ENCODE data around the gene POU2F2.

POU2F2 gene

GRCh38 chr19:42064432-42064831 is 67.8 kb downstream of the POU2F2 start:
- Histone ChIP-seq H3K27ac (ENCODE audit: low read depth in 2 of 2, low read length in 2 of 2) (no peak overlapping the region), H3K36me3 (ENCODE audit: control insufficient read depth in 2 of 2, insufficient read depth in 2 of 2, low read length in 2 of 2) (no peaks in the 10 kb centered on the region), H3K4me1 (ENCODE audit: control insufficient read depth in 2 of 2, insufficient read depth in 2 of 2, low read length in 2 of 2) (no peaks in the 10 kb centered on the region), H3K9me3 (ENCODE audit: control insufficient read depth in 2 of 2, low read length in 2 of 2) (no peaks in the 10 kb centered on the region), H3K4me3 (ENCODE audit: low read length in 2 of 2) (no peak overlapping the region), H3K27me3 (ENCODE audit: control insufficient read depth in 2 of 2, insufficient read depth in 2 of 2, low read length in 2 of 2) (peaks cover 11 to 19% of the 10 kb centered on the region in 2 donors), H3K9ac (ENCODE audit: low read depth in 1 of 2, low read length in 2 of 2) (no peak overlapping the region)

GRCh38 chr19:42062381-42062780 is 69.9 kb downstream of the POU2F2 start:
- Histone ChIP-seq H3K27me3 (ENCODE audit: control insufficient read depth in 2 of 2, insufficient read depth in 2 of 2, low read length in 2 of 2) (peaks cover 2 to 3% of the 10 kb centered on the region in 2 donors), H3K36me3 (ENCODE audit: control insufficient read depth in 2 of 2, insufficient read depth in 2 of 2, low read length in 2 of 2) (no peaks in the 10 kb centered on the region), H3K4me1 (ENCODE audit: control insufficient read depth in 2 of 2, insufficient read depth in 2 of 2, low read length in 2 of 2) (no peaks in the 10 kb centered on the region), H3K9ac (ENCODE audit: low read depth in 1 of 2, low read length in 2 of 2) (no peak overlapping the region), H3K27ac (ENCODE audit: low read depth in 2 of 2, low read length in 2 of 2) (no peak overlapping the region), H3K4me3 (ENCODE audit: low read length in 2 of 2) (no peak overlapping the region), H3K9me3 (ENCODE audit: control insufficient read depth in 2 of 2, low read length in 2 of 2) (no peaks in the 10 kb centered on the region)

DNA sequence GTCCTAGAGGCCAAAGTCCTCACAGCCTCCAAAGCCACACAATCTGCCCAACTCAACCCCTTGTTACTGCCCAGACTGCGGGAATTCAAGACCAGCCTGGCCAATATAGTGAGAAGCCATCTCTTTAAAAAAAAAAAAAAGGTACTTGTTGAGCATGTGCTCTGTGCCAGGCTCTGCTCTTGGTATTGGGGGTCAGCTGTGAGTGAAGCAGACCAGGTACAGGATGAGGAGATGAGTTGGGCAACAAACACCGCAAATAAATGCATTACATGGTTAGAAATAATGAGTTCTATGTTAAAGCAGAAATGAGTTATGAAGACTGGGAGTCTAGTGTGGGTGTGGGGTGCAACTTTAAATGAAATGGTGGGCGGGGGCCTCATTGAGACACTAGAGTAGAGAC is 72.1 kb downstream of the POU2F2 start:
- Histone ChIP-seq H3K9me3 (ENCODE audit: control insufficient read depth in 2 of 2, low read length in 2 of 2) (no peaks in the 10 kb centered on the region), H3K27me3 (ENCODE audit: control insufficient read depth in 2 of 2, insufficient read depth in 2 of 2, low read length in 2 of 2) (no peaks in the 10 kb centered on the region), H3K4me1 (ENCODE audit: control insufficient read depth in 2 of 2, insufficient read depth in 2 of 2, low read length in 2 of 2) (no peaks in the 10 kb centered on the region), H3K36me3 (ENCODE audit: control insufficient read depth in 2 of 2, insufficient read depth in 2 of 2, low read length in 2 of 2) (no peaks in the 10 kb centered on the region), H3K9ac (ENCODE audit: low read depth in 1 of 2, low read length in 2 of 2) (no peak overlapping the region), H3K27ac (ENCODE audit: low read depth in 2 of 2, low read length in 2 of 2) (no peak overlapping the region), H3K4me3 (ENCODE audit: low read length in 2 of 2) (no peak overlapping the region)

DNA sequence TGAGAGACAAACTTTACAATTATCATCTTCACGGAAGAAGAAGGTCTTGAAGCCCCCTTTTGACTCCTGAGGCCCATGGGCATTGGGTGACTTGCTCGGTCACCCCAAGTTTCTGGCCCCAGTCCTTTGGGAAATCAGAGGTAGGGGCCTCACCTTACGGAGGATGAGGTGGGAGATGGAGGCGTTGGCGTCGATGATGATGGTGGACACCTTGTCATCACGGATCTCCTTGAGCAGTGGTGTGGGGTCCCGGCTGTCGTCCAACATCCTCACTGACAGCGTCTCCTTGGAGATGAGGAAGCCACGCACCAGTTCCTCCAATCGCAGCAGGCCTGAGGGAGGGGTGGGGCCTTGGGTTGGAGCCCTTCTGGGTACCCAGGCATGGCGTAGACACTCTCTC is 73.0 kb downstream of the POU2F2 start:
- no peaks in the 10 kb centered on the region for H3K27me3 ChIP-seq (ENCODE audit: control insufficient read depth in 2 of 2, insufficient read depth in 2 of 2, low read length in 2 of 2)
- no peaks in the 10 kb centered on the region for H3K9me3 ChIP-seq (ENCODE audit: control insufficient read depth in 2 of 2, low read length in 2 of 2)
- H3K36me3 ChIP-seq (ENCODE audit: control insufficient read depth in 2 of 2, insufficient read depth in 2 of 2, low read length in 2 of 2) = no peaks in the 10 kb centered on the region
- H3K4me1 ChIP-seq (ENCODE audit: control insufficient read depth in 2 of 2, insufficient read depth in 2 of 2, low read length in 2 of 2) = no peaks in the 10 kb centered on the region
- H3K4me3 ChIP-seq (ENCODE audit: low read length in 2 of 2) = no peak overlapping the region
- H3K27ac ChIP-seq (ENCODE audit: low read depth in 2 of 2, low read length in 2 of 2) = no peak overlapping the region
- H3K9ac ChIP-seq (ENCODE audit: low read depth in 1 of 2, low read length in 2 of 2) = no peak overlapping the region

- H3K4me1 ChIP-seq (ENCODE audit: control insufficient read depth in 2 of 2, insufficient read depth in 2 of 2, low read length in 2 of 2) = no peaks in the 10 kb centered on the region
- no peaks in the 10 kb centered on the region for H3K9me3 ChIP-seq (ENCODE audit: control insufficient read depth in 2 of 2, low read length in 2 of 2)
- H3K4me3 ChIP-seq (ENCODE audit: low read length in 2 of 2) = no peak overlapping the region
- H3K27me3 ChIP-seq (ENCODE audit: control insufficient read depth in 2 of 2, insufficient read depth in 2 of 2, low read length in 2 of 2) = no peaks in the 10 kb centered on the region
- no peak overlapping the region for H3K27ac ChIP-seq (ENCODE audit: low read depth in 2 of 2, low read length in 2 of 2)
- H3K36me3 ChIP-seq (ENCODE audit: control insufficient read depth in 2 of 2, insufficient read depth in 2 of 2, low read length in 2 of 2) = no peaks in the 10 kb centered on the region
- no peak overlapping the region for H3K9ac ChIP-seq (ENCODE audit: low read depth in 1 of 2, low read length in 2 of 2)
Measured at GRCh38 chr19:42057846-42058245, 74.4 kb downstream of the POU2F2 start.

- H3K9ac ChIP-seq (ENCODE audit: low read depth in 1 of 2, low read length in 2 of 2) = no peak overlapping the region
- no peak overlapping the region for H3K27ac ChIP-seq (ENCODE audit: low read depth in 2 of 2, low read length in 2 of 2)
- no peaks in the 10 kb centered on the region for H3K9me3 ChIP-seq (ENCODE audit: control insufficient read depth in 2 of 2, low read length in 2 of 2)
- no peak overlapping the region for H3K4me3 ChIP-seq (ENCODE audit: low read length in 2 of 2)
- H3K4me1 ChIP-seq (ENCODE audit: control insufficient read depth in 2 of 2, insufficient read depth in 2 of 2, low read length in 2 of 2) = peaks cover 0 to 3% of the 10 kb centered on the region in 2 donors
- no peaks in the 10 kb centered on the region for H3K27me3 ChIP-seq (ENCODE audit: control insufficient read depth in 2 of 2, insufficient read depth in 2 of 2, low read length in 2 of 2)
- H3K36me3 ChIP-seq (ENCODE audit: control insufficient read depth in 2 of 2, insufficient read depth in 2 of 2, low read length in 2 of 2) = no peaks in the 10 kb centered on the region
Measured at GRCh38 chr19:42054205-42054604, 78.0 kb downstream of the POU2F2 start.

GRCh38 chr19:42053037-42053935 is 79.0 kb downstream of the POU2F2 start:
- Histone ChIP-seq H3K27ac (ENCODE audit: low read depth in 2 of 2, low read length in 2 of 2) (no peak overlapping the region), H3K9me3 (ENCODE audit: control insufficient read depth in 2 of 2, low read length in 2 of 2) (no peaks in the 10 kb centered on the region), H3K4me1 (ENCODE audit: control insufficient read depth in 2 of 2, insufficient read depth in 2 of 2, low read length in 2 of 2) (peaks cover 0 to 6% of the 10 kb centered on the region in 2 donors), H3K36me3 (ENCODE audit: control insufficient read depth in 2 of 2, insufficient read depth in 2 of 2, low read length in 2 of 2) (no peaks in the 10 kb centered on the region), H3K27me3 (ENCODE audit: control insufficient read depth in 2 of 2, insufficient read depth in 2 of 2, low read length in 2 of 2) (no peaks in the 10 kb centered on the region), H3K4me3 (ENCODE audit: low read length in 2 of 2) (no peak overlapping the region), H3K9ac (ENCODE audit: low read depth in 1 of 2, low read length in 2 of 2) (no peak overlapping the region)

DNA sequence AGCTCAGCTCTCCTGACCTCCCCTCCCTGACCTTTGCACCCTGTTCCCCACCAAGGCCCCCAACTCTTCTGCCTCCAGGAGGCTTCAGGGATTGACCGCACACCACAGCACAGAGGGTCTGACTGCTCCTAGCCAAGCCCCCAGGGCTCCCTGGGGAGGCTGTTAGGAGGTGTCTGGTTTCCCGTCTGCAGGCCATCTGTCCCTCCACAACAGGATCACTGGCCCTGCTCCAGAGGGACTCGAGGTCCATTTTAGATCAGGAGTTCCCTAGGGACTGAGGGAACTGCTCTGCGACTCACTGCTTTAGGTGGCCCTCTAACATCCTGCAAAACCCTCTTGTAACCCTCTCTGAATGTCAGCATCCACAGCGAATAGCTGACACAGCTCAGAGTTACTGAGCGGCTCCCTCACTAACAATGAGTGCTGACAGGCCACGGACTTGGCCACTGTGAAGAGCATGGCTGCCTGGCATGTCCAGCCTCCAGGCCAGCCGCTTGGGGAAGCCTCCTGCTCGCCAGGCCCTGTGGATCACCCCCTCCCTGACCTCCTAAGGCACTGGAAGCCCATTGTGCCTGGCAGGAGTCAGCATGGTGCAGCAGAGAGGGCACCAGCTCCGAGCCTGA is 79.9 kb downstream of the POU2F2 start:
- H3K4me3 ChIP-seq (ENCODE audit: low read length in 2 of 2) = no peak overlapping the region
- H3K27me3 ChIP-seq (ENCODE audit: control insufficient read depth in 2 of 2, insufficient read depth in 2 of 2, low read length in 2 of 2) = no peaks in the 10 kb centered on the region
- no peaks in the 10 kb centered on the region for H3K36me3 ChIP-seq (ENCODE audit: control insufficient read depth in 2 of 2, insufficient read depth in 2 of 2, low read length in 2 of 2)
- peaks cover 0 to 6% of the 10 kb centered on the region in 2 donors for H3K4me1 ChIP-seq (ENCODE audit: control insufficient read depth in 2 of 2, insufficient read depth in 2 of 2, low read length in 2 of 2)
- H3K9ac ChIP-seq (ENCODE audit: low read depth in 1 of 2, low read length in 2 of 2) = no peak overlapping the region
- no peak overlapping the region for H3K27ac ChIP-seq (ENCODE audit: low read depth in 2 of 2, low read length in 2 of 2)
- no peaks in the 10 kb centered on the region for H3K9me3 ChIP-seq (ENCODE audit: control insufficient read depth in 2 of 2, low read length in 2 of 2)

DNA sequence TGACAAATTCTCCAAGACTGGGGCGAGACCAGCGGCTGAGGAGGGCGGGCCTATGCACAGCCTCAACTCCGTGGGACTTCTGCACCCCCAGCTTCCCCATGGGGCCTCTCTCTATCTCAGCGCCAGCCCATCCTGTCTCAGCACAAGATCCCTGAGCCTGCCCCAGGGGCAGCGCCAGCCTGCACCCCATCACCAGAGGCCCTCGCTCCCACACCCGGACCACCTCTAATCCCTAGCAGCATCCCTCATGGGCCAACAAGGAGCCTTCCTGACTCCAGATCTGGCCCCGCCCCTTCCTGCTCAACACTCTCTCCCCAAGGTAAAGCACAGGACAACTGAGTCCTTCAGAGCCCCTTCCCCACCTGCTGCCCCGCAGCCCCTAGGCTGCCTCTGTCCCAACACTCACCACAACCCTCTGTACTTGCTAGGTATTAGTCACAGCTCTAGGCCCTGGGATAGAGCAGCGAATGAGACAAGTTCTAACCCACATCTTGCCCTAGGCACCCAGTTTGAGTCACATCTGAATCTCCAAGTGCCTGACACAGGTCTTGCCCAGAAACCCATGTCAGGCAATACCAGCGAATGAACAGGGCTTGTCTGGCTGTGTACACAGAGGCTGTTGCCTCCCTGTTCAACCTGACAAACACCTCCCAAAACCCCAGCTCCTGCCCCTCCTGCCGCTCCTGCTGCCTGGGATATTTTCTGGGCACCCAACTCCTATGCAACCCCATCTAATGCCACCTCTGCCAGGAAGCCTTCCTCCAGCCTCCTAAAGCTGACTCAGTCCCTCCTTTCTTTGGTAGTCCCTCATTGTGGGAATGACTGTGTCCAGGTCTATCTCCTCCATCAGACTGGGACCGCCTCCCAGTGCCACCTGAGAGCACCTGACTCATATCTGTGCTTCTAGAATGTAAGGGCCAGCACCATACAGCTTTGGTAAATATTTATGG is 80.8 kb downstream of the POU2F2 start:
- Histone ChIP-seq H3K9ac (ENCODE audit: low read depth in 1 of 2, low read length in 2 of 2) (no peak overlapping the region), H3K27me3 (ENCODE audit: control insufficient read depth in 2 of 2, insufficient read depth in 2 of 2, low read length in 2 of 2) (no peaks in the 10 kb centered on the region), H3K4me1 (ENCODE audit: control insufficient read depth in 2 of 2, insufficient read depth in 2 of 2, low read length in 2 of 2) (peaks cover 0 to 6% of the 10 kb centered on the region in 2 donors), H3K9me3 (ENCODE audit: control insufficient read depth in 2 of 2, low read length in 2 of 2) (no peaks in the 10 kb centered on the region), H3K27ac (ENCODE audit: low read depth in 2 of 2, low read length in 2 of 2) (no peak overlapping the region), H3K36me3 (ENCODE audit: control insufficient read depth in 2 of 2, insufficient read depth in 2 of 2, low read length in 2 of 2) (no peaks in the 10 kb centered on the region), H3K4me3 (ENCODE audit: low read length in 2 of 2) (no peak overlapping the region)

All from mucosa of rectum (tissue), 2 donors.